Right hindlimb (tissue), 1 donor: ENCODE measurements around the gene ADAMTS17.

Experiments used
- DNase-seq: peaks from one replicate; pipeline ENCODE4 v3.0.0-alpha.2; 2018

ADAMTS17 gene

GRCh38 chr15:100167884-100168375 is 173.8 kb downstream of the ADAMTS17 start:
- no peak for DNase-seq

GRCh38 chr15:100166313-100166712 is 175.5 kb downstream of the ADAMTS17 start:
- DNase-seq: no peak

GRCh38 chr15:100163961-100164360 is 177.8 kb downstream of the ADAMTS17 start:
- no peak for DNase-seq

GRCh38 chr15:100160953-100161352 is 180.8 kb downstream of the ADAMTS17 start:
- no peak for DNase-seq

- no peak for DNase-seq
Observed at GRCh38 chr15:100159436-100159835, 182.3 kb downstream of the ADAMTS17 start.

GRCh38 chr15:100158356-100158755 is 183.4 kb downstream of the ADAMTS17 start:
- DNase-seq: no peak

- DNase-seq: no peak
Observed at GRCh38 chr15:100156201-100156600, 185.6 kb downstream of the ADAMTS17 start.

- no peak for DNase-seq
Observed at GRCh38 chr15:100154338-100154737, 187.4 kb downstream of the ADAMTS17 start.

GRCh38 chr15:100152463-100152862 is 189.3 kb downstream of the ADAMTS17 start:
- DNase-seq: no peak

- DNase-seq: no peak
Observed at GRCh38 chr15:100150906-100151305, 190.9 kb downstream of the ADAMTS17 start.

- DNase-seq: no peak
Observed at GRCh38 chr15:100147828-100148227, 193.9 kb downstream of the ADAMTS17 start.

GRCh38 chr15:100143378-100143777 is 198.4 kb downstream of the ADAMTS17 start:
- DNase-seq: no peak

GRCh38 chr15:100141311-100142001 is 200.3 kb downstream of the ADAMTS17 start:
- peak; percentile 61 for DNase-seq

- DNase-seq: no peak
Observed at GRCh38 chr15:100140527-100141308, 201.1 kb downstream of the ADAMTS17 start.

- no peak for DNase-seq
Observed at GRCh38 chr15:100134586-100134985, 207.2 kb downstream of the ADAMTS17 start.

GRCh38 chr15:100134089-100134583 is 207.6 kb downstream of the ADAMTS17 start:
- DNase-seq: peak; percentile 53

GRCh38 chr15:100133001-100133400 is 208.8 kb downstream of the ADAMTS17 start:
- no peak for DNase-seq

GRCh38 chr15:100132309-100132708 is 209.5 kb downstream of the ADAMTS17 start:
- no peak for DNase-seq

- DNase-seq: peak; percentile 53
Observed at GRCh38 chr15:100131321-100132224, 210.2 kb downstream of the ADAMTS17 start.

GRCh38 chr15:100129677-100130076 is 212.1 kb downstream of the ADAMTS17 start:
- no peak for DNase-seq

GRCh38 chr15:100125401-100126191 is 216.2 kb downstream of the ADAMTS17 start:
- peak; percentile 89 for DNase-seq

GRCh38 chr15:100124936-100125335 is 216.8 kb downstream of the ADAMTS17 start:
- no peak for DNase-seq
